Neutrophil (primary cell): ENCODE data around the gene YIF1B.

ENCODE experiments used
- H3K27ac ChIP-seq: fragments of 200-600 bp; sonication (generic); 2 replicates; pipeline ENCODE4 v1.5.1; 2016; ENCODE audit warnings: mild to moderate bottlenecking, moderate library complexity
- H3K27me3 ChIP-seq: fragments of 200-600 bp; sonication (generic); 2 replicates; pipeline ENCODE4 v1.6.0; 2016; ENCODE audit warnings: mild to moderate bottlenecking
- H3K36me3 ChIP-seq: fragments of 200-600 bp; sonication (generic); 2 replicates; pipeline ENCODE4 v1.5.1; 2017
- H3K4me1 ChIP-seq, 2 experiments: fragments of 200-600 bp in 1 of 2; sonication (generic) in 1 of 2; 1 replicate in 1 of 2; 2 replicates in 1 of 2; pipeline versions ENCODE4 v1.5.1 to v1.6.1; 2013 to 2016; ENCODE audit warnings: low read depth in 1 of 2, low read length in 1 of 2, mild to moderate bottlenecking in 1 of 2, moderate library complexity in 1 of 2; ENCODE audit not compliant: control insufficient read depth in 1 of 2, insufficient read depth in 1 of 2
- H3K4me3 ChIP-seq, 2 experiments: fragments of 200-600 bp in 1 of 2; sonication (generic) in 1 of 2; 1 replicate in 1 of 2; 2 replicates in 1 of 2; pipeline ENCODE4 v1.5.1; 2013 to 2016; ENCODE audit warnings: low read depth in 1 of 2, low read length in 1 of 2, mild to moderate bottlenecking in 1 of 2, moderate library complexity in 1 of 2
- H3K9me3 ChIP-seq: fragments of 200-600 bp; sonication (generic); 2 replicates; pipeline ENCODE4 v1.5.1; 2016
- CTCF ChIP-seq: fragments of 200-600 bp; sonication (generic); IDR thresholded peaks from 2 replicates; pipeline ENCODE4 v1.5.1; 2016; ENCODE audit warnings: antibody characterized with exemption

The YIF1B gene

GRCh38 chr19:38360351-38360750 lies 44.6 kb upstream of the YIF1B start:
- no peak for TF ChIP-seq CTCF
- no peak overlapping the region for H3K4me3 ChIP-seq
- H3K4me1 ChIP-seq: peaks cover 17 to 18% of the 10 kb centered on the region in 2 experiments
- H3K27me3 ChIP-seq: peaks cover 86% of the 10 kb centered on the region
- no peaks in the 10 kb centered on the region for H3K9me3 ChIP-seq
- no peak overlapping the region for H3K27ac ChIP-seq
- H3K36me3 ChIP-seq: no peaks in the 10 kb centered on the region

- Histone ChIP-seq H3K27ac (no peak overlapping the region), H3K27me3 (peaks cover 79% of the 10 kb centered on the region), H3K4me1 (peaks cover 17 to 18% of the 10 kb centered on the region in 2 experiments), H3K4me3 (no peak overlapping the region), H3K9me3 (no peaks in the 10 kb centered on the region), H3K36me3 (no peaks in the 10 kb centered on the region)
- no peak for TF ChIP-seq CTCF
These were observed 43.7 kb upstream of the YIF1B start for GRCh38 chr19:38359242-38360021.

DNA sequence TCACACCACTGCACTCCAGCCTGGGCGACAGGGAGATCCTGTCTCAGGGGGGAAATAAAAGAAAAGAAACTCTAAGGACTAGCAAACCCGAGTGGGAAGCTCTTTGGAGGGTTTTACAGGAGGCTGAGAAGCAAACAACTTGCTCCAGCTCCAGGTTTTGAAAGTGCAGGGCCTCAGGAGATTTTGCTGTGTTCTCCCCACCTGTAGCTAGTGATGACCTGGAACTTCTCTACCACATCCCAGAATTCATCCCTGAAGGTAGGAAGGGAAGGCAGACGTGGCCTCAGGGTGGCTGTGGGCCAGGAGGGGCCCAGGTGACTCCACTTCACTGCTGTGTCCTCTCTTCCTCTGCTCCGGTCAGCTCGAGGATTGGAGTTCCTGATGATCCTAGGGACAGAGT lies 42.3 kb upstream of the YIF1B start:
- peaks cover 70% of the 10 kb centered on the region for H3K27me3 ChIP-seq

GRCh38 chr19:38355728-38356725 lies 40.3 kb upstream of the YIF1B start:
- Histone ChIP-seq H3K36me3 (no peaks in the 10 kb centered on the region), H3K4me1 (no peaks in the 10 kb centered on the region), H3K9me3 (no peaks in the 10 kb centered on the region), H3K27me3 (peaks cover 49% of the 10 kb centered on the region), H3K4me3 (no peak overlapping the region), H3K27ac (no peak overlapping the region)
- no peak for TF ChIP-seq CTCF

More for the DNA sequence above, 42.3 kb upstream of the YIF1B start:
- no peak for TF ChIP-seq CTCF
- H3K9me3 ChIP-seq: no peaks in the 10 kb centered on the region
- H3K36me3 ChIP-seq: no peaks in the 10 kb centered on the region
- H3K27ac ChIP-seq: no peak overlapping the region
- no peak overlapping the region for H3K4me3 ChIP-seq
- peaks cover 17% of the 10 kb centered on the region in 2 experiments for H3K4me1 ChIP-seq

DNA sequence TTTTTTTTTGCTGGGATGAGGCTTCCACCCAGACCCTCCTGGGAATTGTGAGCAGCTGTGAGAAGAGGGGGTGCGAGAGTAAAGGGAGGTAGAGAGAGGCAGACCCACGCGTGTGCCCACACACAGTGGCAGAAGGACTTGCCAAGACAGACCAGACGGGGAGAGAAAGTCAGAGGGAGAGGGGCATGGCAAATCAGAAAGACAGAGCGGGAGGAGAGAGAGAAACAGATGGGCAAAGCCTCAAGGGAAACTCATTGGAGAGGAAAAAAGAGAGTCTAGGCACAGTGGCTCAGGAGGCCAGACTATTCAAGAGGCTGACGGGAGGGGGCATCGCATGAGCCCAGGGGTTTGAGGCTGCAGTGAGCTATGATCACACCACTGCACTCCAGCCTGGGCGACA lies 36.9 kb upstream of the YIF1B start:
- no peaks in the 10 kb centered on the region for H3K36me3 ChIP-seq
- H3K4me1 ChIP-seq: no peaks in the 10 kb centered on the region
- H3K9me3 ChIP-seq: no peaks in the 10 kb centered on the region
- peaks cover 15% of the 10 kb centered on the region for H3K27me3 ChIP-seq
- TF ChIP-seq CTCF: no peak
- H3K27ac ChIP-seq: no peak overlapping the region
- H3K4me3 ChIP-seq: no peak overlapping the region
